Activated CD4-positive, alpha-beta T cell treated with anti-CD3 and anti-CD28 coated beads for 24 hours (primary cell): Measurements from ENCODE around the gene ZNF699.

Experiments used
- DNase-seq, 2 donors: peaks; one replicate each; pipeline ENCODE4 v3.0.0-alpha.2; 2020; ENCODE audit warnings: low read depth in 2 of 2

ZNF699 gene

DNA sequence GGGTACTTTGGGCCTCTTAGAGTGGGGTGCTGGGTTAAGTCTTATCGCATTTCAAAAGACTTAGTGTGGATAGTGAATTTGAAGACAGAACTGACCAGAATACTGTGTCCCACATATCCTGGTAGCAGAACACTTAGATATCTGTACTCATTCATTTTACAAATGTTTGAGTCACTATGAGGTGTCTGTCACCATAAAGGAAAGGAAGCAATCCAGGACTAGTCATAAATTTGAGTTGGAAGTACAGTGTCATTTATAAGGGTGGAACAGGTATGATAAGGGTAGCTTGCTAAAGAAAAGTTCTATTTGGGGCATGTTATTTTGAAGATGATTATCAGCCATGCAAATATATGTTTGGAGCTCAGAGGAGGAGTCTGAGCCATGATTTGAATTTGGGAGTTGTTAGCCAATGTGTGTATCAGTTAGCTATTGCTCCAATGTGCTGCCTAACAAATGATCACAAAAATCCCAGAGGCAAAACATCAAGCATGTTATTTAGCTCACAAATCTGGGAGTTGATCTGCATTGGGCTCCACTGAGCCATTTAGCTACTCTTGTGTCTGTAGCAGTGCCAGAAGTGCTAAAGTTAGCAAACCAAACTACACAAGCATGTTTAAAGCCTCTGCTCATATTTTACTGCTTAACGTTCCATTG, 20.3 kb downstream of the ZNF699 start:
- no peak for DNase-seq

DNA sequence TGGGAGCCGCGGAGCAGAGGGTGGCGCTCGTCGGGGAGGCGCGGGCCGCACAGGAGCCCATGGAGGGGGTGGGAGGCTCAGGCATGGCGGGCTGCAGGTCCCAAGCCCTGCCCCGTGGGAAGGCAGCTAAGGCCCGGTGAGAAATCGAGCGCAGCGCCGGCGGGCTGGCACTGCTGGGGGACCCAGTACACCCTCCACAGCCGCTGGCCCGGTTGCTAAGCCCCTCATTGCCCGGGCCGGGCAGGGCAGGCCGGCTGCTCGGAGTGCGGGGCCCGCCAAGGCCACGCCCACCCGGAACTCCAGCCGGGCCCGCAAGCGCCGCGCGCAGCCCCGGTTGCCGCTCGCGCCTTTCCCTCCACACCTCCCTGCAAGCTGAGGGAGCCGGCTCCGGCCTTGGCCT, 26.2 kb downstream of the ZNF699 start:
- peak in 1 of 2 donors; percentile 3 for DNase-seq

DNA sequence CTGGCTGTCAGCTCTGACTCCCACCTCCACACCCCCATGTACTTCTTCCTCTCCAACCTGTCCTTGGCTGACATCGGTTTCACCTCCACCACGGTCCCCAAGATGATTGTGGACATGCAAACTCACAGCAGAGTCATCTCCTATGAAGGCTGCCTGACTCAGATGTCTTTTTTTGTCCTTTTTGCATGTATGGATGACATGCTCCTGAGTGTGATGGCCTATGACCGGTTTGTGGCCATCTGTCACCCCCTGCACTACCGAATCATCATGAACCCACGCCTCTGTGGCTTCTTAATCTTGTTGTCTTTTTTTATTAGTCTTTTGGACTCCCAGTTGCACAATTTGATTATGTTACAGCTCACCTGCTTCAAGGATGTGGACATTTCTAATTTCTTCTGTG, 58.4 kb downstream of the ZNF699 start:
- DNase-seq = no peak

DNA sequence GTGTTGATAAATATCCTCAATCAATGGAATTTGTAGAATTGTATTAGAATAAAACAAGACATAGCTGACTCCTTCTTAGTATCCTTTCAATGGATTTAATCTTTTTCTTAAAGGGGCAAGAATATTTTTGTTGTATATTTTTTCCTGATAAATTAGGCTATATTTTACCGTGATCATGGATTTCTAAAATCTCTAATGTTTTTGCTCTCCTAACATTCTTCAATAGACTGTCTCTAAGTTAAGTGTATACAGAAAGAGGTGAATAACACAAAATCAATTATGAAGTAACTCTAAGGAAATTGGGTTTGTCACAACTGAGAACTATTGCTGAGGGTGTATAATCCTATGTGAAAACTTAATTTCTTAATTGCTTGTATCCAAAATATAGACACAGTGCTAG, 59.0 kb downstream of the ZNF699 start, which contains the start of gene OR7E24:
Gene OR7E24 (plus strand): TSS at position 301 of the 400 bp plus-strand sequence. CDS start 114 bp downstream, outside the sequence.
- no peak for DNase-seq
